Spleen (tissue), 11 donors: Measurements from ENCODE around the gene PCSK4. TPM values are rescaled to one million over a fixed set of nuclear protein-coding genes. Genes with fewer than 3 reads are reported as not detected.

Experiments used
- DNase-seq: peaks from one replicate; pipeline ENCODE4 v3.0.0-alpha.2; 2020
- H3K27ac ChIP-seq, 8 donors: fragments of 200-600 bp; sonication (generic) in 7 of 8; 1 replicate in 4 of 8; 2 replicates in 4 of 8; pipeline versions ENCODE4 v1.5.0 to v1.8.0; 2016 to 2021; ENCODE audit warnings: inconsistent platforms in 4 of 8, mild to moderate bottlenecking in 4 of 8, moderate library complexity in 1 of 8
- H3K27me3 ChIP-seq, 7 donors: fragments of 200-600 bp; sonication (generic) in 6 of 7; replicated peaks in 1 of 7; 1 replicate in 4 of 7; 2 replicates in 3 of 7; pipeline versions ENCODE4 v1.5.0 to v1.8.0; 2016 to 2021; ENCODE audit warnings: inconsistent platforms in 3 of 7, mild to moderate bottlenecking in 1 of 7
- H3K36me3 ChIP-seq, 6 donors: fragments of 200-600 bp; sonication (generic) in 5 of 6; 1 replicate in 4 of 6; 2 replicates in 2 of 6; pipeline versions ENCODE4 v1.5.0 to v1.8.0; 2016 to 2021; ENCODE audit warnings: inconsistent platforms in 2 of 6
- H3K4me1 ChIP-seq, 6 donors: fragments of 200-600 bp; sonication (generic) in 5 of 6; 1 replicate in 3 of 6; 2 replicates in 3 of 6; pipeline versions ENCODE4 v1.5.0 to v1.8.0; 2016 to 2021; ENCODE audit warnings: inconsistent platforms in 3 of 6
- H3K4me3 ChIP-seq, 8 donors: fragments of 200-600 bp; sonication (generic) in 7 of 8; 1 replicate in 4 of 8; 2 replicates in 4 of 8; pipeline versions ENCODE4 v1.5.0 to v1.8.0; 2016 to 2021; ENCODE audit warnings: inconsistent platforms in 4 of 8, mild to moderate bottlenecking in 4 of 8, moderate library complexity in 2 of 8
- H3K9me3 ChIP-seq, 8 donors: fragments of 200-600 bp; sonication (generic) in 7 of 8; 1 replicate in 4 of 8; 2 replicates in 4 of 8; pipeline versions ENCODE4 v1.5.0 to v1.8.0; 2016 to 2021; ENCODE audit warnings: inconsistent platforms in 4 of 8
- POLR2A ChIP-seq, 3 donors: fragments of 450-650 bp; IDR thresholded peaks; one replicate each; pipeline ENCODE4 v1.5.1; 2017; ENCODE audit warnings: antibody characterized with exemption in 3 of 3, mild to moderate bottlenecking in 1 of 3
- POLR2AphosphoS5 ChIP-seq, 3 donors: sonication (generic); formaldehyde crosslinking; IDR thresholded peaks; one replicate each; pipeline ENCODE4 v1.5.1; 2017; ENCODE audit warnings: antibody characterized with exemption in 3 of 3
- whole genome bisulfite sequencing, 5 donors: extraction: QIAGEN DNeasy Blood & Tissue Kit in 3 of 5; methylation state at CpG; one replicate each; pipeline versions ENCODE4 v1.1.5 to v1.1.7; 2013 to 2018; 5-methylcytosine and 5-hydroxymethylcytosine counted together
- intact Hi-C: fragments of 100-400 bp; cut with DNase I; formaldehyde crosslinking; loops from one replicate; pipeline ENCODE4 v1.15.0; 2023; ENCODE audit warnings: low total_unique reads
- polyA plus RNA-seq, 3 donors: library from polyadenylated mRNA; stranded (reverse); fragments of 200-250 nt; gene quantifications; one replicate each; pipeline ENCODE4 v1.2.1, GENCODE V29; 2013
- total RNA-seq, 7 donors: library from RNA; depleted of rRNA in 3 of 7; stranded (reverse); fragments of >200 nt in 3 of 7; fragmentation: NEBNext Ultra II Directional in 4 of 7; extraction: Animal tissue kit (Norgen Biotek cat#: 25700) in 4 of 7; gene quantifications; one replicate each; pipeline versions ENCODE4 v1.1.0 to v1.2.1, GENCODE V29; 2016 to 2021
- TF ChIP-seq, protein P1 (sequence below), 11 experiments: fragments of 200-600 bp in 7 of 11; fragments of 450-650 bp in 4 of 11; sonication (generic) in 4 of 11; IDR thresholded peaks in 8 of 11; conservative IDR thresholded peaks in 3 of 11; 1 replicate in 7 of 11; 2 replicates in 4 of 11; pipeline versions ENCODE4 v1.4.0 to v1.8.0; 2016 to 2021; ENCODE audit warnings: antibody characterized with exemption in 11 of 11, inconsistent platforms in 4 of 11, mild to moderate bottlenecking in 1 of 11
- donor health status: healthy with polysubstance abuse.
- donor health status: DM: no; HTN: no; CAD: no; lungs with moderate emphysema.
- donor health status: DM: no; HTN: no; CAD: no.
- donor health status: Bipolar disorder and iron deficiency.
- donor health status: healthy.
- donor health status: DM: no; HTN: no; CAD: no.
- donor health status: DM: yes; HTN: yes; CAD: no.

PCSK4 gene
- total and polyA plus RNA-seq, 10 donors: 1.1 to 4.2 (median 1.9) TPM

DNA sequence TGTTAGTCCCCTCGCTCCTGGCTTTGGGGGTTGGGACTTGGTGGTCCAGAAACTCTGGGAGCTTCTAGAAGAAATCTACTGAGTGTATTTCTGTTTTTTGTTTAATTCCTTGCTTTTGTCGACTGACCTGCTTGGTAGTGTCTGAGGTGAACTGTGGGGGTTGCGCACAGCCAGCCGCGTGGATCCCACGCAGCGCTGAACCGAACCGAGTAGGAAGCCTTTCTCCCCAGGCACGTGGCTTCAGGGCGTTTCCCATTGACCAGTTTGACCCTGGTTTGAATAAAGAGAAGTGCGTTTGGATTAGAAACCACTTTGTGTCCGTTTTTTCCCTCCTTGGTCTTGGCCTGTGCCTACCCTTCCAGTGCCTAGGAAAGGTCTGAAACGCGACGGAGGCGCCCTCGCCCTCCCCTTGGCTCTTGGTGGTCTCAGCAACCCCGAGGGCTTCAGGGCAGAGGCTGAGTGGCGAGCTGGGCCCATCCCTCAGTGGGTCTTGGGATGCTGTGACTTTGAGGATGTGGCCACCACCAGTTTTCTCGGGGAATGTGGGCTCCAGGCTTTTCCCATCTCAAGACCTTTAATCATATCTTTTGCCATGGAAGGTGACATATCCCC, 54.7 kb downstream of the PCSK4 start:
- Histone ChIP-seq H3K9me3 (no peaks in the 10 kb centered on the region), H3K4me1 (peaks cover 14 to 60% (median 31%) of the 10 kb centered on the region in 6 donors), H3K27me3 (no peaks in the 10 kb centered on the region), H3K27ac (peak overlapping the region in 2 of 8 donors; percentile 8 to 24), H3K36me3 (peaks cover 4 to 73% (median 59%) of the 10 kb centered on the region in 6 donors), H3K4me3 (no peak overlapping the region)
- intact Hi-C loops: no loop called here
- TF ChIP-seq POLR2AphosphoS5 (IDR thresholded peaks at IDR 0.05) (peak; percentile 3 to 58 (median 15)), POLR2A (IDR thresholded peaks at IDR 0.05) (no peak)
- 80 to 87% (median 83%) methylated on average over 21 of the region's 21 CpGs for WGBS, 5 donors
- no peak for DNase-seq

DNA sequence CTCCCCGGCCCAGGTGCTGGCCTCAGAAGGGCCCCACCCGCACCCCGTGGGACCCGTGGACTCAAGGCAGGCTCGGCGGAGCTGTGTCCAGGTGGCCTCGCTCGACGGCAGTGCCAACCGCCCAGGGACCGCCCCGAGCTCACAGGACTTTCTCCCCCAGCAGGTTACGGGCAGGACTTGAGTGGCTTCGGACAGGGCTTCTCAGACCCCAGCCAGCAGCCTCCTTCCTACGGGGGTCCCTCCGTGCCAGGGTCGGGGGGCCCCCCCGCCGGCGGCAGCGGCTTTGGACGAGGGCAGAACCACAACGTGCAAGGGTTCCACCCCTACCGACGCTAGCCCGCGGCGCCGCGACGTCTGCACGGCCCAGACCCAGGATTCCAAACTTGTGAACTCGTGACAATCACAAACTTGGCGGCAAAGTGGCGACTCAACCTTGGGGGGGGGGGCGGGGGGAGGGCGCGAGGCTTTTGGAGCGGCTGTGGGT, 55.5 kb downstream of the PCSK4 start:
- WGBS, 5 donors: 75 to 92% (median 87%) methylated on average over 14 to 39 of the region's 39 CpGs
- H3K27ac ChIP-seq: peak overlapping the region in 1 of 8 donors; percentile 25
- H3K27me3 ChIP-seq: no peaks in the 10 kb centered on the region
- intact Hi-C loops: no loop called here
- H3K9me3 ChIP-seq: no peaks in the 10 kb centered on the region
- H3K4me1 ChIP-seq: peaks cover 6 to 51% (median 22%) of the 10 kb centered on the region in 6 donors
- H3K4me3 ChIP-seq: no peak overlapping the region
- TF ChIP-seq POLR2AphosphoS5 (IDR thresholded peaks at IDR 0.05) (peak in 2 of 3 donors; percentile 6 to 42), POLR2A (IDR thresholded peaks at IDR 0.05) (no peak)
- DNase-seq: no peak
- H3K36me3 ChIP-seq: peaks cover 0 to 73% (median 59%) of the 10 kb centered on the region in 6 donors

DNA sequence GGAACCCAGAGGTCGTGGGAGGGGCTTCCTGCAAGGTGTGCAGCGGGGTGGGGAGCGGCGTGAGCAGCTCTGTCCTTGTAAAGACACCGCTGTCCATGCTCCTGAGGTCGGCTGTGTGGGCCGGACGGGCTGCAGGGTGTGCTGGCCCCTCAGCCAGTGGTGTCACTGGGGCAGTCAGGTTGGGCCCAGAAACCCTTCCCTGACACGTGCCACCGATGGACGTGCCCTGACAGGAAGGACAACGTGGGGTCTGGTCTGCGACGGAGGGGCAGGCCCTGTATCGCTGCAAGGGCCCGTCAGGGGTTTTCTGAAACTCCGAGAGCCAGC, 56.1 kb downstream of the PCSK4 start:
- WGBS, 5 donors: 85 to 95% (median 93%) methylated on average over 11 to 17 of the region's 17 CpGs
- intact Hi-C loops: no loop called here
- no peaks in the 10 kb centered on the region for H3K27me3 ChIP-seq
- H3K4me3 ChIP-seq: no peak overlapping the region
- no peak for DNase-seq
- H3K27ac ChIP-seq: no peak overlapping the region
- H3K4me1 ChIP-seq: peaks cover 0 to 45% (median 16%) of the 10 kb centered on the region in 6 donors
- TF ChIP-seq, protein P1, sequence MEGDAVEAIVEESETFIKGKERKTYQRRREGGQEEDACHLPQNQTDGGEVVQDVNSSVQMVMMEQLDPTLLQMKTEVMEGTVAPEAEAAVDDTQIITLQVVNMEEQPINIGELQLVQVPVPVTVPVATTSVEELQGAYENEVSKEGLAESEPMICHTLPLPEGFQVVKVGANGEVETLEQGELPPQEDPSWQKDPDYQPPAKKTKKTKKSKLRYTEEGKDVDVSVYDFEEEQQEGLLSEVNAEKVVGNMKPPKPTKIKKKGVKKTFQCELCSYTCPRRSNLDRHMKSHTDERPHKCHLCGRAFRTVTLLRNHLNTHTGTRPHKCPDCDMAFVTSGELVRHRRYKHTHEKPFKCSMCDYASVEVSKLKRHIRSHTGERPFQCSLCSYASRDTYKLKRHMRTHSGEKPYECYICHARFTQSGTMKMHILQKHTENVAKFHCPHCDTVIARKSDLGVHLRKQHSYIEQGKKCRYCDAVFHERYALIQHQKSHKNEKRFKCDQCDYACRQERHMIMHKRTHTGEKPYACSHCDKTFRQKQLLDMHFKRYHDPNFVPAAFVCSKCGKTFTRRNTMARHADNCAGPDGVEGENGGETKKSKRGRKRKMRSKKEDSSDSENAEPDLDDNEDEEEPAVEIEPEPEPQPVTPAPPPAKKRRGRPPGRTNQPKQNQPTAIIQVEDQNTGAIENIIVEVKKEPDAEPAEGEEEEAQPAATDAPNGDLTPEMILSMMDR (IDR thresholded peaks at IDR 0.05 in 8 of 11, conservative IDR thresholded peaks at IDR 0.05 in 3 of 11): no peak
- TF ChIP-seq POLR2AphosphoS5 (IDR thresholded peaks at IDR 0.05): peak in 1 of 3 donors; percentile 30
- peaks cover 0 to 74% (median 63%) of the 10 kb centered on the region in 6 donors for H3K36me3 ChIP-seq
- no peaks in the 10 kb centered on the region for H3K9me3 ChIP-seq

- no peak for DNase-seq
- Histone ChIP-seq H3K4me1 (peaks cover 0 to 42% (median 13%) of the 10 kb centered on the region in 6 donors), H3K4me3 (no peak overlapping the region), H3K27ac (no peak overlapping the region), H3K9me3 (no peaks in the 10 kb centered on the region), H3K36me3 (peaks cover 0 to 80% (median 69%) of the 10 kb centered on the region in 6 donors), H3K27me3 (no peaks in the 10 kb centered on the region)
- intact Hi-C loops: no loop called here
- 84 to 93% (median 85%) methylated on average over 19 to 47 of the region's 47 CpGs for WGBS, 5 donors
- TF ChIP-seq POLR2A (IDR thresholded peaks at IDR 0.05): no peak
- TF ChIP-seq, protein P1 (IDR thresholded peaks at IDR 0.05 in 8 of 11, conservative IDR thresholded peaks at IDR 0.05 in 3 of 11): no peak
- peak in 1 of 3 donors; percentile 32 for TF ChIP-seq POLR2AphosphoS5 (IDR thresholded peaks at IDR 0.05)
These were observed 56.8 kb downstream of the PCSK4 start for GRCh38 chr19:1433119-1434039.

DNA sequence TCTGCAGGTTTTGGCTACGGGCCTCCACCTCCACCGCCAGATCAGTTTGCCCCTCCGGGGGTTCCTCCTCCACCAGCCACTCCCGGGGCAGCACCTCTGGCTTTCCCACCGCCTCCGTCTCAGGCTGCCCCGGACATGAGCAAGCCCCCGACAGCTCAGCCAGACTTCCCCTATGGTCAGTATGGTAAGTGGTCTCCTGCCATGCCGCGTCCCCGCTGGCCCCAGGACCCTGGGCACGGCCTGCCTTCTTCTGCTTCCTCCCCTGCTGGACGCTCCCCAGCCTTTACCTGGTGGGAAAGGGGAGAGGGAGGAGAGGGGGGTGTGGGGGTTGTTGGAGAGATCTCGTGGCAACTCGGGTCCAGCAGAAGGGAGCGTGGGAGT, 57.7 kb downstream of the PCSK4 start:
- Histone ChIP-seq H3K9me3 (no peaks in the 10 kb centered on the region), H3K4me3 (no peak overlapping the region), H3K36me3 (peaks cover under 1 to 89% (median 75%) of the 10 kb centered on the region in 6 donors), H3K4me1 (peaks cover 0 to 36% (median 7%) of the 10 kb centered on the region in 6 donors), H3K27me3 (no peaks in the 10 kb centered on the region), H3K27ac (no peak overlapping the region)
- DNase-seq: no peak
- intact Hi-C loops: no loop called here
- TF ChIP-seq POLR2A (IDR thresholded peaks at IDR 0.05) (no peak), POLR2AphosphoS5 (IDR thresholded peaks at IDR 0.05) (peak in 1 of 3 donors; percentile 34)
- TF ChIP-seq, protein P1 (IDR thresholded peaks at IDR 0.05 in 8 of 11, conservative IDR thresholded peaks at IDR 0.05 in 3 of 11): no peak
- 91 to 97% (median 95%) methylated on average over 14 to 16 of the region's 16 CpGs for WGBS, 5 donors
